GM12878 (cell line): ENCODE results near the gene POLE2. TPM values are rescaled to one million over a fixed set of nuclear protein-coding genes. Genes with fewer than 3 reads are reported as not detected.

Experiments
- ASH2L ChIP-seq: fragments of 300-600, 200-600 bp; sonication (generic); IDR thresholded peaks from 2 replicates; pipeline ENCODE4 v1.6.1; 2017; ENCODE audit warnings: low read depth, mild to moderate bottlenecking, borderline replicate concordance
- BACH1 ChIP-seq: fragments of 450-650 bp; IDR thresholded peaks from 2 replicates; pipeline ENCODE4 v1.6.1; 2017; ENCODE audit warnings: mild to moderate bottlenecking, borderline replicate concordance
- BHLHE40 ChIP-seq, 2 experiments: fragments of 450-650 bp in 1 of 2; IDR thresholded peaks; 2 replicates each; pipeline ENCODE4 v1.6.1; 2011 to 2017; ENCODE audit warnings: low read depth in 2 of 2, borderline replicate concordance in 1 of 2, improper control_type of control experiment in 1 of 2, low read length in 1 of 2, mild to moderate bottlenecking in 1 of 2
- CBX5 ChIP-seq: sonication (generic); IDR thresholded peaks from 2 replicates; pipeline ENCODE4 v1.6.1; 2016; ENCODE audit warnings: low read depth, moderate library complexity, mild to moderate bottlenecking, inconsistent platforms
- CHD1 ChIP-seq: IDR thresholded peaks from 2 replicates; pipeline ENCODE4 v1.6.1; 2012; ENCODE audit warnings: low read depth, low read length, improper control_type of control experiment
- EED ChIP-seq: sonication (generic); IDR thresholded peaks from 2 replicates; pipeline ENCODE4 v1.6.1; 2016; ENCODE audit warnings: antibody characterized with exemption, low read depth
- IKZF2 ChIP-seq, 2 experiments: fragments of 450-650 bp; IDR thresholded peaks; 2 replicates each; pipeline ENCODE4 v1.6.1; 2017; ENCODE audit warnings: mild to moderate bottlenecking in 2 of 2, moderate library complexity in 2 of 2
- KDM1A ChIP-seq: fragments of 200-600 bp; sonication (generic); IDR thresholded peaks from 2 replicates; pipeline ENCODE4 v1.6.1; 2016; ENCODE audit warnings: borderline replicate concordance
- LARP7 ChIP-seq: fragments of 450-650 bp; IDR thresholded peaks from 2 replicates; pipeline ENCODE4 v1.6.1; 2017; ENCODE audit warnings: mild to moderate bottlenecking
- MAX ChIP-seq: IDR thresholded peaks from 2 replicates; pipeline ENCODE4 v1.6.1; 2012; ENCODE audit warnings: low read depth, low read length, improper control_type of control experiment
- MEF2B ChIP-seq: fragments of 450-650 bp; IDR thresholded peaks from 2 replicates; pipeline ENCODE4 v1.6.1; 2018; ENCODE audit warnings: mild to moderate bottlenecking, moderate library complexity; ENCODE audit not compliant: partially characterized antibody, poor library complexity, severe bottlenecking
- MTA3 ChIP-seq: IDR thresholded peaks from 2 replicates; pipeline ENCODE4 v1.6.1; 2012; ENCODE audit warnings: low read length, inconsistent platforms, borderline replicate concordance
- POLR2A ChIP-seq: IDR thresholded peaks from 2 replicates; pipeline ENCODE4 v1.6.1; 2011; ENCODE audit warnings: low read depth, mild to moderate bottlenecking, low read length
- RFX5 ChIP-seq: IDR thresholded peaks from 2 replicates; pipeline ENCODE4 v1.6.1; 2011; ENCODE audit warnings: low read depth, low read length, improper control_type of control experiment
- SP1 ChIP-seq: IDR thresholded peaks from one replicate; pipeline ENCODE4 v1.6.1; 2011; ENCODE audit warnings: low read depth, low read length
- STAT3 ChIP-seq: IDR thresholded peaks from 2 replicates; pipeline ENCODE4 v1.6.1; 2011; ENCODE audit warnings: low read depth, low read length, improper control_type of control experiment
- USF2 ChIP-seq: IDR thresholded peaks from 2 replicates; pipeline ENCODE4 v1.6.1; 2011; ENCODE audit warnings: low read depth, low read length, improper control_type of control experiment, borderline replicate concordance
- polyA plus RNA-seq, 11 experiments: library from polyadenylated mRNA; depleted of rRNA in 4 of 11; unstranded in 6 of 11; stranded (reverse) in 5 of 11; fragments of >200 nt; fragmentation: Nextera tagmentation in 4 of 11; fragmentation: Illumina TruSeq in 1 of 11; extraction: Ambion mirVana in 4 of 11; extraction: Trizol in 1 of 11; gene quantifications; 1 replicate in 1 of 11; 2 replicates in 10 of 11; pipeline versions ENCODE4 v1.2.1 to v1.2.3, GENCODE V29; 2011 to 2016; ENCODE audit warnings: inconsistent platforms in 2 of 11, missing spikeins in 2 of 11, low read depth in 1 of 11
- total RNA-seq, 4 experiments: library from RNA; depleted of rRNA in 3 of 4; stranded (reverse); fragments of >200 nt in 3 of 4; fragmentation: Illumina TruSeq in 1 of 4; extraction: Trizol in 1 of 4; gene quantifications; 2 replicates each; pipeline versions ENCODE4 v1.2.1 to v1.2.3, GENCODE V29; 2013 to 2021
- TF ChIP-seq, protein P1 (sequence below): fragments of 450-650 bp; formaldehyde crosslinking; IDR thresholded peaks from 2 replicates; pipeline ENCODE4 v1.4.0; 2020; ENCODE audit warnings: mild to moderate bottlenecking, moderate library complexity
- TF ChIP-seq, protein P2 (sequence below): fragments of 450-650 bp; IDR thresholded peaks from 2 replicates; pipeline ENCODE4 v1.6.1; 2017; ENCODE audit warnings: mild to moderate bottlenecking, moderate library complexity

POLE2 gene
- total and polyA plus RNA-seq, 10 of the 15 experiments (the other 5 are each of a cell fraction or from before 2014, with no cell fraction given), result 22.0 to 45.6 (median 38.8) TPM

- no peak for TF ChIP-seq MEF2B
- no peak for TF ChIP-seq KDM1A
- no peak for TF ChIP-seq CHD1
- TF ChIP-seq LARP7, result peak; percentile 59
- TF ChIP-seq BACH1, result no peak; the same call in 1 of the 2 replicates
- no peak for TF ChIP-seq CBX5
- no peak for TF ChIP-seq USF2
- TF ChIP-seq, protein P1, sequence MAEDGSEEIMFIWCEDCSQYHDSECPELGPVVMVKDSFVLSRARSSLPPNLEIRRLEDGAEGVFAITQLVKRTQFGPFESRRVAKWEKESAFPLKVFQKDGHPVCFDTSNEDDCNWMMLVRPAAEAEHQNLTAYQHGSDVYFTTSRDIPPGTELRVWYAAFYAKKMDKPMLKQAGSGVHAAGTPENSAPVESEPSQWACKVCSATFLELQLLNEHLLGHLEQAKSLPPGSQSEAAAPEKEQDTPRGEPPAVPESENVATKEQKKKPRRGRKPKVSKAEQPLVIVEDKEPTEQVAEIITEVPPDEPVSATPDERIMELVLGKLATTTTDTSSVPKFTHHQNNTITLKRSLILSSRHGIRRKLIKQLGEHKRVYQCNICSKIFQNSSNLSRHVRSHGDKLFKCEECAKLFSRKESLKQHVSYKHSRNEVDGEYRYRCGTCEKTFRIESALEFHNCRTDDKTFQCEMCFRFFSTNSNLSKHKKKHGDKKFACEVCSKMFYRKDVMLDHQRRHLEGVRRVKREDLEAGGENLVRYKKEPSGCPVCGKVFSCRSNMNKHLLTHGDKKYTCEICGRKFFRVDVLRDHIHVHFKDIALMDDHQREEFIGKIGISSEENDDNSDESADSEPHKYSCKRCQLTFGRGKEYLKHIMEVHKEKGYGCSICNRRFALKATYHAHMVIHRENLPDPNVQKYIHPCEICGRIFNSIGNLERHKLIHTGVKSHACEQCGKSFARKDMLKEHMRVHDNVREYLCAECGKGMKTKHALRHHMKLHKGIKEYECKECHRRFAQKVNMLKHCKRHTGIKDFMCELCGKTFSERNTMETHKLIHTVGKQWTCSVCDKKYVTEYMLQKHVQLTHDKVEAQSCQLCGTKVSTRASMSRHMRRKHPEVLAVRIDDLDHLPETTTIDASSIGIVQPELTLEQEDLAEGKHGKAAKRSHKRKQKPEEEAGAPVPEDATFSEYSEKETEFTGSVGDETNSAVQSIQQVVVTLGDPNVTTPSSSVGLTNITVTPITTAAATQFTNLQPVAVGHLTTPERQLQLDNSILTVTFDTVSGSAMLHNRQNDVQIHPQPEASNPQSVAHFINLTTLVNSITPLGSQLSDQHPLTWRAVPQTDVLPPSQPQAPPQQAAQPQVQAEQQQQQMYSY (CRISPR knock-in tag), result no peak
- no peak for TF ChIP-seq ASH2L
- TF ChIP-seq MAX, result peak; percentile 76
- peak; percentile 20 for TF ChIP-seq POLR2A
- no peak for TF ChIP-seq STAT3
- TF ChIP-seq, protein P2, sequence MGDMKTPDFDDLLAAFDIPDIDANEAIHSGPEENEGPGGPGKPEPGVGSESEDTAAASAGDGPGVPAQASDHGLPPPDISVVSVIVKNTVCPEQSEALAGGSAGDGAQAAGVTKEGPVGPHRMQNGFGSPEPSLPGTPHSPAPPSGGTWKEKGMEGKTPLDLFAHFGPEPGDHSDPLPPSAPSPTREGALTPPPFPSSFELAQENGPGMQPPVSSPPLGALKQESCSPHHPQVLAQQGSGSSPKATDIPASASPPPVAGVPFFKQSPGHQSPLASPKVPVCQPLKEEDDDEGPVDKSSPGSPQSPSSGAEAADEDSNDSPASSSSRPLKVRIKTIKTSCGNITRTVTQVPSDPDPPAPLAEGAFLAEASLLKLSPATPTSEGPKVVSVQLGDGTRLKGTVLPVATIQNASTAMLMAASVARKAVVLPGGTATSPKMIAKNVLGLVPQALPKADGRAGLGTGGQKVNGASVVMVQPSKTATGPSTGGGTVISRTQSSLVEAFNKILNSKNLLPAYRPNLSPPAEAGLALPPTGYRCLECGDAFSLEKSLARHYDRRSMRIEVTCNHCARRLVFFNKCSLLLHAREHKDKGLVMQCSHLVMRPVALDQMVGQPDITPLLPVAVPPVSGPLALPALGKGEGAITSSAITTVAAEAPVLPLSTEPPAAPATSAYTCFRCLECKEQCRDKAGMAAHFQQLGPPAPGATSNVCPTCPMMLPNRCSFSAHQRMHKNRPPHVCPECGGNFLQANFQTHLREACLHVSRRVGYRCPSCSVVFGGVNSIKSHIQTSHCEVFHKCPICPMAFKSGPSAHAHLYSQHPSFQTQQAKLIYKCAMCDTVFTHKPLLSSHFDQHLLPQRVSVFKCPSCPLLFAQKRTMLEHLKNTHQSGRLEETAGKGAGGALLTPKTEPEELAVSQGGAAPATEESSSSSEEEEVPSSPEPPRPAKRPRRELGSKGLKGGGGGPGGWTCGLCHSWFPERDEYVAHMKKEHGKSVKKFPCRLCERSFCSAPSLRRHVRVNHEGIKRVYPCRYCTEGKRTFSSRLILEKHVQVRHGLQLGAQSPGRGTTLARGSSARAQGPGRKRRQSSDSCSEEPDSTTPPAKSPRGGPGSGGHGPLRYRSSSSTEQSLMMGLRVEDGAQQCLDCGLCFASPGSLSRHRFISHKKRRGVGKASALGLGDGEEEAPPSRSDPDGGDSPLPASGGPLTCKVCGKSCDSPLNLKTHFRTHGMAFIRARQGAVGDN, result peak; percentile 47; the same call in 1 of the 2 replicates
- TF ChIP-seq EED, result no peak
- no peak for TF ChIP-seq SP1
- peak in 1 of 2 experiments; percentile 72; a peak in 2 of 4 replicates for TF ChIP-seq BHLHE40 (IDR thresholded peaks at IDR 0.05; ENCODE audit: borderline replicate concordance in 1 of 2, low read depth in 2 of 2, low read length in 1 of 2)
- no peak for TF ChIP-seq MTA3
- no peak; a peak in 1 of 4 replicates for TF ChIP-seq IKZF2 (IDR thresholded peaks at IDR 0.05)
- no peak for TF ChIP-seq RFX5
These were observed 53.3 kb downstream of the POLE2 start, which contains the start of gene DNAAF2 (continued) for GRCh38 chr14:49634547-49635334.
